HEK293T (cell line): Measurements from ENCODE around the gene CA5A.

Experiments used
- CTCF ChIA-PET: fragments of 350-600 bp; formaldehyde crosslinking; extraction: SDS; loops from one replicate; lab custom pipeline; 2021; ENCODE audit warnings: antibody characterized with exemption, inconsistent platforms; lab: Yijun Ruan, JAX
- POLR2A ChIA-PET: fragments of 350-600 bp; formaldehyde crosslinking; extraction: SDS; loops from one replicate; lab custom pipeline; 2020; ENCODE audit warnings: antibody characterized with exemption, inconsistent platforms; lab: Yijun Ruan, JAX
- DNase-seq: peaks from one replicate; pipeline ENCODE4 v3.0.0; 2012; ENCODE audit warnings: mixed read lengths; ENCODE audit errors: extremely low spot score
- ARNT ChIP-seq: fragments of 450-650 bp; IDR thresholded peaks from 2 replicates; pipeline ENCODE4 v1.6.1; 2017; ENCODE audit warnings: mild to moderate bottlenecking
- BHLHE40 ChIP-seq: fragments of 450-650 bp; IDR thresholded peaks from 2 replicates; pipeline ENCODE4 v1.6.1; 2016; ENCODE audit warnings: mild to moderate bottlenecking, moderate library complexity, borderline replicate concordance
- CTBP1 ChIP-seq: fragments of 450-650 bp; IDR thresholded peaks from 2 replicates; pipeline ENCODE4 v1.6.1; 2016; ENCODE audit warnings: borderline replicate concordance
- ELF4 ChIP-seq: fragments of 450-650 bp; IDR thresholded peaks from 2 replicates; pipeline ENCODE4 v1.6.1; 2017; ENCODE audit warnings: antibody characterized with exemption
- FOXA1 ChIP-seq: fragments of 450-650 bp; IDR thresholded peaks from 2 replicates; pipeline ENCODE4 v1.6.1; 2016; ENCODE audit warnings: mild to moderate bottlenecking
- FOXK2 ChIP-seq: fragments of 450-650 bp; IDR thresholded peaks from 2 replicates; pipeline ENCODE4 v1.6.1; 2016; ENCODE audit warnings: mild to moderate bottlenecking
- FOXM1 ChIP-seq: fragments of 450-650 bp; IDR thresholded peaks from 2 replicates; pipeline ENCODE4 v1.6.1; 2017; ENCODE audit warnings: mild to moderate bottlenecking, borderline replicate concordance
- HDGF ChIP-seq: fragments of 450-650 bp; IDR thresholded peaks from 2 replicates; pipeline ENCODE4 v1.6.1; 2017; ENCODE audit warnings: antibody characterized with exemption, borderline replicate concordance
- L3MBTL2 ChIP-seq: fragments of 450-650 bp; conservative IDR thresholded peaks from 2 replicates; pipeline ENCODE4 v1.6.1; 2016; ENCODE audit warnings: mild to moderate bottlenecking
- LEF1 ChIP-seq: fragments of 450-650 bp; IDR thresholded peaks from 2 replicates; pipeline ENCODE4 v1.6.1; 2017; ENCODE audit warnings: mild to moderate bottlenecking, borderline replicate concordance
- NFRKB ChIP-seq: fragments of 450-650 bp; IDR thresholded peaks from 2 replicates; pipeline ENCODE4 v1.6.1; 2016; ENCODE audit warnings: mild to moderate bottlenecking, moderate library complexity
- PKNOX1 ChIP-seq: fragments of 450-650 bp; IDR thresholded peaks from 2 replicates; pipeline ENCODE4 v1.6.1; 2016
- SP1 ChIP-seq: fragments of 450-650 bp; IDR thresholded peaks from 2 replicates; pipeline ENCODE4 v1.6.1; 2017
- SUZ12 ChIP-seq: fragments of 450-650 bp; IDR thresholded peaks from 2 replicates; pipeline ENCODE4 v1.6.1; 2016; ENCODE audit warnings: mild to moderate bottlenecking
- TARDBP ChIP-seq: fragments of 450-650 bp; IDR thresholded peaks from 2 replicates; pipeline ENCODE4 v1.6.1; 2016
- ZNF384 ChIP-seq: fragments of 450-650 bp; IDR thresholded peaks from 2 replicates; pipeline ENCODE4 v1.6.1; 2016

The CA5A gene

GRCh38 chr16:87963400-87963799 is 27.1 kb upstream of the CA5A start:
- CTCF ChIA-PET = no interaction called here
- POLR2A ChIA-PET = no interaction called here
- TF ChIP-seq FOXA1 = no peak
- TF ChIP-seq NFRKB = no peak
- TF ChIP-seq TARDBP = no peak
- TF ChIP-seq ZNF384 = no peak
- no peak for TF ChIP-seq ARNT
- TF ChIP-seq CTBP1 = no peak
- DNase-seq = no peak

GRCh38 chr16:87961623-87962022 is 25.3 kb upstream of the CA5A start:
- ChIA-PET CTCF (no interaction called here), POLR2A (interaction anchor here (1.1 to 3.0 kb wide), 2 partner anchors 9 to 10 kb away, joined by 3 to 9 read pairs; partner anchors contain the start of gene BANP)
- TF ChIP-seq PKNOX1 (no peak), FOXM1 (no peak), L3MBTL2 (no peak), ELF4 (no peak), ARNT (no peak), FOXK2 (no peak), SUZ12 (no peak), CTBP1 (no peak), ZNF384 (no peak), TARDBP (no peak), SP1 (no peak), LEF1 (no peak), BHLHE40 (no peak), FOXA1 (no peak)
- DNase-seq = no peak

- ChIA-PET CTCF (no interaction called here), POLR2A (interaction anchor here (1.2 to 3.0 kb wide), 2 partner anchors 8 to 10 kb away, joined by 4 to 9 read pairs; partner anchors contain the start of gene BANP)
- no peak for DNase-seq
- TF ChIP-seq NFRKB (no peak), ARNT (no peak), L3MBTL2 (no peak), HDGF (no peak), TARDBP (no peak), ZNF384 (no peak), SP1 (no peak), FOXK2 (no peak), FOXM1 (no peak)
Observed at GRCh38 chr16:87960852-87961251, 24.5 kb upstream of the CA5A start.

- DNase-seq = no peak
- ChIA-PET CTCF (no interaction called here), POLR2A (interaction anchor here (1.2 to 3.0 kb wide), 2 partner anchors 8 to 9 kb away, joined by 4 to 9 read pairs; partner anchors contain the start of gene BANP)
- TF ChIP-seq FOXA1 = no peak
- TF ChIP-seq ELF4 = no peak
- TF ChIP-seq TARDBP = no peak
- no peak for TF ChIP-seq L3MBTL2
- no peak for TF ChIP-seq PKNOX1
- no peak for TF ChIP-seq ARNT
- TF ChIP-seq ZNF384 = no peak
- no peak for TF ChIP-seq FOXM1
- no peak for TF ChIP-seq LEF1
- TF ChIP-seq SP1 = no peak
- no peak for TF ChIP-seq HDGF
- TF ChIP-seq CTBP1 = no peak
- no peak for TF ChIP-seq SUZ12
- no peak for TF ChIP-seq FOXK2
Observed at GRCh38 chr16:87960296-87960695, 24.0 kb upstream of the CA5A start.

DNA sequence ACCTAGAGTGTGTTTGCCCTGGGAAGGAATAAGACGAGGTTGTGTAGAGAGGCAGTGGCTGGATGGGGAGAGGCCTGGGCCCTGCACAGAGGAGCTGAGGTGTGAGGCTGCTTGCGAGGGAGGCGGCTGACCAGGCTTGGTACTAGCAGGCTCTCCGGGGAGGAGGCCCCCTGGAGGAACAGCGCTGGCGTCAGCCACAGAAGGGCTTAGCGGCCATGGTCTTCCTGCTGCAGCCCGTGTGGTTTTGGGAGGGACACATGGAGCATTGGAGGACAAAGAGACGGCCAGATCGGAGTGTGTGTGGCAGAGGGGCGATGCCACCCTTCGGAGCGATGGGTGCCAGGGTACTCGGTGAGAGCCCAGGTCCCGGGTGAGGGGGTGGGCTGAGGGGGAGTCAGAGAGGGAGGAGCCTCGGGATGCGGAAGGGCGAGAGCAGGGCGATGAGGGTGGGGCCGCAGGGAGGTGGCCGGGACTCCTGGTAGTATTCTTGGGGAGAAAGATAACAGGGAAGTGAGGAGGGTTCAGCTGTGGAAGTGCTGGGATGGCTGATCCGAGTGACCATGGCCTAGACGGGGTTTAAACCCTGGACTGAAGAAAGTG is 23.2 kb upstream of the CA5A start:
- DNase-seq = no peak
- ChIA-PET POLR2A (interaction anchor here (3.0 kb wide), 1 partner anchor 8 kb away, joined by 9 read pairs; the partner anchor contains the start of gene BANP), CTCF (no interaction called here)
- TF ChIP-seq FOXA1 (no peak), SP1 (no peak), NFRKB (no peak), HDGF (no peak), BHLHE40 (no peak), PKNOX1 (no peak), CTBP1 (no peak), ELF4 (no peak), TARDBP (no peak), ZNF384 (no peak), LEF1 (no peak), FOXM1 (no peak), ARNT (no peak), L3MBTL2 (no peak), SUZ12 (no peak), FOXK2 (no peak)

- POLR2A ChIA-PET = no interaction called here
- DNase-seq = no peak
- TF ChIP-seq FOXA1 (no peak), ARNT (no peak), SUZ12 (no peak), L3MBTL2 (no peak), CTBP1 (no peak), HDGF (no peak), ZNF384 (no peak), SP1 (no peak), NFRKB (no peak), BHLHE40 (no peak)
- CTCF ChIA-PET = no interaction called here
Observed at GRCh38 chr16:87958632-87959031, 22.3 kb upstream of the CA5A start.
